ENCODE data around the gene MFSD12.

Gene MFSD12

GRCh38 chr19:3507371-3508120, 49.8 kb downstream of the MFSD12 start:
- Histone ChIP-seq H3K27me3 (ENCODE audit: low read length) (no peaks in the 10 kb centered on the region), H3K36me3 (ENCODE audit: low read length) (no peaks in the 10 kb centered on the region), H3K27ac (ENCODE audit: low read depth, low read length) (no peak overlapping the region), H3K9ac (ENCODE audit: low read length) (peak overlapping the region; percentile 99), H3F3A (ENCODE audit: insufficient read depth) (no peaks in the 10 kb centered on the region; the same call in 1 of the 2 replicates), H3K9me2 (replicated peaks; ENCODE audit: insufficient read depth, low read length) (no peaks in the 10 kb centered on the region), H3K4me2 (ENCODE audit: low read depth, low read length, poor library complexity, severe bottlenecking) (peak overlapping the region; percentile 61), H3K9me3 (ENCODE audit: insufficient read depth, low read length) (no peaks in the 10 kb centered on the region), H2AFZ (ENCODE audit: low read depth, low read length, severe bottlenecking) (no peak overlapping the region), H3K79me2 (ENCODE audit: insufficient read depth, low read length) (peaks cover 63% of the 10 kb centered on the region), H3K4me3 (ENCODE audit: insufficient read depth, low read length, poor library complexity, severe bottlenecking) (peak overlapping the region; percentile 99), H4K20me1 (ENCODE audit: low read depth, low read length) (no peaks in the 10 kb centered on the region)
- TF ChIP-seq EZH2phosphoT487 (conservative IDR thresholded peaks at IDR 0.05; ENCODE audit: low read length): no peak
- TF ChIP-seq CTCF (IDR thresholded peaks at IDR 0.05; ENCODE audit: insufficient read depth, low read length, poor library complexity, severe bottlenecking): no peak

- TF ChIP-seq EZH2phosphoT487 (conservative IDR thresholded peaks at IDR 0.05; ENCODE audit: low read length) (no peak), CTCF (IDR thresholded peaks at IDR 0.05; ENCODE audit: insufficient read depth, low read length, poor library complexity, severe bottlenecking) (no peak)
- H3K27ac ChIP-seq (ENCODE audit: low read depth, low read length): peak overlapping the region; percentile 64
- no peaks in the 10 kb centered on the region for H3K9me3 ChIP-seq (ENCODE audit: insufficient read depth, low read length)
- H3K36me3 ChIP-seq (ENCODE audit: low read length): no peaks in the 10 kb centered on the region
- H4K20me1 ChIP-seq (ENCODE audit: low read depth, low read length): no peaks in the 10 kb centered on the region
- peaks cover 54% of the 10 kb centered on the region for H3K79me2 ChIP-seq (ENCODE audit: insufficient read depth, low read length)
- H3K9ac ChIP-seq (ENCODE audit: low read length): peak overlapping the region; percentile 99
- H3K4me3 ChIP-seq (ENCODE audit: insufficient read depth, low read length, poor library complexity, severe bottlenecking): peak overlapping the region; percentile 99
- no peaks in the 10 kb centered on the region for H3K27me3 ChIP-seq (ENCODE audit: low read length)
- no peaks in the 10 kb centered on the region; the same call in 1 of the 2 replicates for H3F3A ChIP-seq (ENCODE audit: insufficient read depth)
- H3K4me2 ChIP-seq (ENCODE audit: low read depth, low read length, poor library complexity, severe bottlenecking): peak overlapping the region; percentile 61
- peak overlapping the region; percentile 58 for H2AFZ ChIP-seq (ENCODE audit: low read depth, low read length, severe bottlenecking)
- H3K9me2 ChIP-seq (replicated peaks; ENCODE audit: insufficient read depth, low read length): no peaks in the 10 kb centered on the region
These were observed 50.7 kb downstream of the MFSD12 start for GRCh38 chr19:3506384-3507340.

GRCh38 chr19:3505598-3506383, 51.6 kb downstream of the MFSD12 start, which contains the start of gene FZR1:
FZR1 (plus strand) TSS chr19:3506311; CDS start chr19:3522990, 16,679 bp downstream.
- no peaks in the 10 kb centered on the region for H3K9me3 ChIP-seq (ENCODE audit: insufficient read depth, low read length)
- peak within 1 kb of the TSS; percentile 62 for H3K4me2 ChIP-seq (ENCODE audit: low read depth, low read length, poor library complexity, severe bottlenecking)
- peak within 1 kb of the TSS; percentile 99 for H3K9ac ChIP-seq (ENCODE audit: low read length)
- peaks cover 45% of the 10 kb centered on the region for H3K79me2 ChIP-seq (ENCODE audit: insufficient read depth, low read length)
- TF ChIP-seq EZH2phosphoT487 (conservative IDR thresholded peaks at IDR 0.05; ENCODE audit: low read length) (no peak), CTCF (IDR thresholded peaks at IDR 0.05; ENCODE audit: insufficient read depth, low read length, poor library complexity, severe bottlenecking) (no peak)
- no peaks in the 10 kb centered on the region for H3K36me3 ChIP-seq (ENCODE audit: low read length)
- H3K4me3 ChIP-seq (ENCODE audit: insufficient read depth, low read length, poor library complexity, severe bottlenecking): peak within 1 kb of the TSS; percentile 99
- H3K9me2 ChIP-seq (replicated peaks; ENCODE audit: insufficient read depth, low read length): no peaks in the 10 kb centered on the region
- peak within 1 kb of the TSS; percentile 92 for H2AFZ ChIP-seq (ENCODE audit: low read depth, low read length, severe bottlenecking)
- H4K20me1 ChIP-seq (ENCODE audit: low read depth, low read length): no peaks in the 10 kb centered on the region
- no peaks in the 10 kb centered on the region; the same call in 1 of the 2 replicates for H3F3A ChIP-seq (ENCODE audit: insufficient read depth)
- H3K27me3 ChIP-seq (ENCODE audit: low read length): no peaks in the 10 kb centered on the region
- peak within 1 kb of the TSS; percentile 74 for H3K27ac ChIP-seq (ENCODE audit: low read depth, low read length)
